ENCODE data around the gene PKDREJ.

GRCh38 chr22:46238541-46238940, 24.6 kb downstream of the PKDREJ start:
- TF ChIP-seq MYBL2 (CRISPR knock-in tag; IDR thresholded peaks at IDR 0.05): no peak
- TF ChIP-seq CREB1 (CRISPR knock-in tag; IDR thresholded peaks at IDR 0.05): no peak
- TF ChIP-seq AFF4 (CRISPR knock-in tag; IDR thresholded peaks at IDR 0.05; ENCODE audit: borderline replicate concordance): no peak
- TF ChIP-seq HMGA2 (CRISPR knock-in tag; IDR thresholded peaks at IDR 0.05): no peak
- no peak for TF ChIP-seq CTCF (IDR thresholded peaks at IDR 0.05)
- TF ChIP-seq TEAD4 (CRISPR knock-in tag; IDR thresholded peaks at IDR 0.05): no peak
- TF ChIP-seq NR3C1 (CRISPR knock-in tag; conservative IDR thresholded peaks at IDR 0.05; ENCODE audit: low read depth): no peak
- TF ChIP-seq E2F5 (CRISPR knock-in tag; IDR thresholded peaks at IDR 0.05): no peak
- no peak for TF ChIP-seq NR2C2 (CRISPR knock-in tag; IDR thresholded peaks at IDR 0.05)
